ENCODE data around the gene SQSTM1.

- TF ChIP-seq EP300 (IDR thresholded peaks at IDR 0.05) (no peak), CTCF (IDR thresholded peaks at IDR 0.05) (no peak)
These were observed 59.5 kb downstream of the SQSTM1 start for GRCh38 chr5:179880066-179880650.
